HL-60/S4 treated with phorbol 12-myristate 13-acetate at 8.2 ng/mL for 4 days and 3 days (cell line): ENCODE results near the gene NOXA1.

Experiments
- in situ Hi-C: fragments of 300-500 bp; cut with MboI; formaldehyde crosslinking; loops from 2 replicates; pipeline ENCODE4 v1.15.0; 2022; ENCODE audit warnings: low sequenced_read_pairs

NOXA1 gene

DNA sequence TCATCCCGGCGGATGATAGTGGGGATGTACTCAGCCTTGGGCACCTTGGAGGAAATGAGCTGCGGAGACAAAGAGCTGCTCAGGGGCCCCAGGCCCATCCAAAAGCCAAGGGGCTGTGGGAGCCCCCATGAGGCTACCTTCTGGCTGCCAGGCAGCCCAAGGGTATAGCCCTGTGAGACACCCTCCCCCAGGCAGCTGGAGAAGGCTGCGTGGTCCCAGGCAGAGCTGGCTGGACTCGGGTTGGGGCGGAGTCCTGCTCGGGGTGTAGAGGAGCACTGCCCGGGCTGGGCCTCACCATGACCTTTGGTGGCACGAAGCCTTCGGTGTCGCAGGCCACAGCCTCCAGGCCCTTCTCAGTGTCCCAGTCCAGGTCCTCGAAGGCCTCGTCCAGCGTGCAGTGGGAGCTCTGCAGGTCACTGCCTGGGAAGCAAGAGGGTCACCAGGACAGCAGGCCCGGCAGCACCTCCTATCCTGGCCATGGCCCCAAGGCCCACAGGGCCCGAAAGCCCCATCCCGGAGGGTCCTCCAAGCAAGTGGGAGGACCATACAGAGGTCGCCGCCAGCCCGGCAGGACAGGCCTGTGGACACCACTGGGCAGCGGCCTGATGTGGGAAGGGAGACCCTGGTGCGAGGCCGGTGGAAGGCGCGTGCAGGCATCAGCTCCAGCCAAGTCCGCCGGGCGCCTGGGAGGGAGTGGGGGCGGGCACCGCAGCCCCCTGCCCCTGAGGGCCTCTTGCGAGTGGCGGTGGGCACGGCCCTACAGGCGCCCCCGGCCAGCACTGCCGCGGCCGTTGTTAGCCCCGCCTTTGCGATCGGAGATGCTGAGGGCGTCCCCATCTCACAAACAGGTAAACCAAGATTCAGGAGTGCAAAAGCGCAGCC is 29.8 kb downstream of the NOXA1 start:
- in situ Hi-C loops = no loop called here

- in situ Hi-C loops = no loop called here
Observed at GRCh38 chr9:137453643-137454081, 30.5 kb downstream of the NOXA1 start.

- in situ Hi-C loops = no loop called here
Observed at GRCh38 chr9:137454145-137454596, 31.0 kb downstream of the NOXA1 start.

DNA sequence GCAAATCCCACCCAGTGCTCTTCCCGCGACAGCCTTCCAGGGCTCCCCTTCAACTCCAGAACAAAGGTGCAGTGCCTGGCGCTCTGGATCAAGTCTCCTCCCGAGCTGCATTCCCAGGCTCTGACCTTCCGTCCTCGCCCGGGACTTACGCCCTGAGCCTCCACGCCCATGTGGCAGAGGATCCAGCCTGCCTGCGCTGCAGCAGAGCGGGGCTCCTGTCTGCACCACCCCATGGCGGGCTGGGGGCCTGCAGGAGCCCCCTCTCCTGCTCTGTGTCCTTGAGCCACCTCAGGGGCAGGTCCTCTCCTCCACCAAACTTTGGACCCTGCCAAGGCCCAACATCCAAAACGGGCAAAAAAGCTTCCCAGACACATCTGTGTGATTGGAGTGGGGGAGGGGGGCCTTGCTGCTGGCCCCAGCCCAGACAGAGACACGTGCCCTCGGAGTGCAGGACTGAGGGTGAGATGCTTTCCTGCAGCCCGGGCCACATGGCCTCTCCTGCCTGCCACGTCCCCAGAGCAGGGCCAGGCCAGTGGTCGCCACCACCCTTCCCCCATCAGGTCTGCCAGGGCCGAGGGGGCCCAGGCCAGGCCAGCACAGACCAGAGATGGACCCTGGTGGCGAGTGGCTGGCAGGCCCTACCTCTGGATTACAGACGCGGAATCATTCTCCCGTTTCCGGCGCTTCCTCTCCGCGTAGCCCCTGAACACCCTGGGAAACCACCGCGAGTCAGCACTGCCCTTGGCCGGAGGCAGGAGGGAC is 31.6 kb downstream of the NOXA1 start:
- in situ Hi-C loops = no loop called here

- in situ Hi-C loops = no loop called here
Observed at GRCh38 chr9:137455359-137455991, 32.3 kb downstream of the NOXA1 start.

DNA sequence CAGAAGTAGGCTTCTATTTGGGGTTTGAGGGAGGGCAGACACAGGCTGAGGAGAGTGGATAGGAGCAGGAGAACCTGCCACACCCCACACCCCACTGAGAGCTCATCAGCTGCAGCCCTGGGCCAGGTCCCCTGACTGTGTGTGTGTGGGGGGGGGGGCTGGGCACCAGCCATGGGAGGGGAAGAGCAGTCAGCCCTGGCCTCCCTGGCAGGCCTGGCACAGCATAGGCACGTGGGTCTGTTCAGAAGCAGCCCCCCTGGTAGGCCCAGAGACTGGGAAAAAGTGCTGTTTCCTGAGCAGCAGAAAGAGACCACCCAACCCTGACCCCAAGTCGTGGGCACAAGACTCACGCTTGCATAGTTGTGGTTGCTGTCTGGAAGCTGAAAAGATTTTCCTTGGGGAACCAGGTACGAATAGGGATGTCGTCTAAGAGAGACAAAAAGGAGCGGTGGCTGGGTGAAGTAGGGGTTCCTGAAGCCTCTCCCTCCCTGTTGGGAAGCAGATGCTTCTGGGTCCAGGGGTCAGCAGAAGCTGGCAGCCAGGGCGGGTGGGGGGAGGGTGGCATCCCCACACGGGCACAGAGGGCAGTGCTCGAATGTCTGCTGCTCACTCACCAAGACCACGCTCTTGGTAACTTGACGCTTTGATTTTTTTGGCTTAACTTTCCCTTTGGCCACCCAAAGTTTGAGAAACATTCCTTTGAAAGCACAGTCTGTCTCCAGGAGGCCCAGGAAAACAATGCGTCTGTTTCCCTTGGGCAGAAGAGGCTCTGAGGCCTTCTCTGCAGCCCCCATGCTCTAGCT is 33.1 kb downstream of the NOXA1 start:
- in situ Hi-C loops = no loop called here

DNA sequence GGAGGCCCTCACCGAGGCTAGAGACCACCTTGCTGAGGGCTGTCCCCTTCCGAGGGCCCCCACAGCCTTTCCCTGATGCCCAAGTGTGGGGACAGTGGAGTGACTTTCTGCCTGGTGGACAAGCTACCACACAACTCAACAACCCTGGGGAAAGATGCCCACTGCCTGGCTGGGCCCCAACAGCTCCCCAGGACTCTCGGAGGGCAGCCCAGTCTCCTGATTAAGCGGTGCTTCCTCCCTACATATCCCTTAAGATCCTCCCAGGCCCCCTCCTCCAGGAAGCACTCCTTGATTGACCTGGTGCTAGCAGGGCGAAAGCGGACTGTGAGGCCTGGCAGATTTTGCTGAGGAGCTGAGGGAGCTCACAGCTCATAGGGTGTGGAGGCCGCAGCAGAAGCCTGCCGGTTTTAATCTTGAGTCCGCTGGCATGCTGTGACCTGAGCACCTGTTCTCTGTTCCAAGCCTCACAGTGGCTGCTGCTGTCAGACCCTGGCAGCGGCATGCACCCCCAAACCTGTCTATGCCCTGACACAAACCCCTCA is 33.7 kb downstream of the NOXA1 start:
- in situ Hi-C loops = no loop called here

GRCh38 chr9:137457406-137458193 is 34.4 kb downstream of the NOXA1 start:
- in situ Hi-C loops = no loop called here

DNA sequence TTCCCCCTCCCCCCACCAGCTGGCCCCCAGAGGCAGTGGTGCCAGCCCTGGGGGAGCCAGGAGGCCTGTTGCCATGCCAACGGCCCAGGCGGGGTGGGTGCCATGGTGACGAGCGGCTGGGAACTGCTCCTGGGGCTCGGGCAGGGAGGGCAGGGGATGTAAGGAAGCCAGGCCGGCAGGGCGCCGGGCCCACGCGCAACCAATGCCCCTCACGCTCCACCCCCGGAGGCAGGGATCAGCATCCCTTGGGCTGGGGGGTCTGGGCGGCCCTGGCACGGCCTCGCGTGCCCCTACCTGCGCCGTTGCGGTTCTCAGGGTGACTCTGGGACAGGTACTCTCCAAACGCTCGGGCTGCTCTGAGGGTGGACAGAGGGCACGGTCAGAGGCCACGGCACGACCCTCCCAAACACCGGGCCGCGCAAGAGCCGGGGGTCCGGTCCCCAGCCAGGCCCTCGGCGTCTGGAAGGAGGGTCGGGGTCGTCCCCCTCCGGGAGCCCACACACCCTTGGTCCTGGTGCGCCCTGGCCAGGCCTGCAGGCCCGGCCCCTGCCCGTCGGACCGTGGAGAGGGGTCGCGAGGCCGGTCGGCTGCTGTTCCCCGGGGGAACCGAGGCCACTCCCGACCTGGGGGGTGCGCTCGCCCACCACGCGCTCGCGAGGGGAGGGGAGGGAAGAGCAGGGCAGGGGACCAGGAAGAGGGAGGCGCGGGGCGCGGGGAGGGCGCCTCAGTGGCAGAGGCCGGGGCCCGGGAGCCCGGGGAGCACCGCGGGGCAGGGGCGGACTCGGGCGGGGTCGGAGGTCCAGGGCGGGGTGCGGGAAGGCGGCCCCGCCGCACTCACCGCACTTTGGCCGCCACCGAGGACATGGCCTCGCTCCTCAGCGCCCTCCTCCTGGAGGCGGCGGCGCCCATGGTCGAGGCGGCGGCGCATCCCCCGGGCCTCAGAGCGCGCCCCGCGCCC is 35.3 kb downstream of the NOXA1 start:
- in situ Hi-C loops = no loop called here

DNA sequence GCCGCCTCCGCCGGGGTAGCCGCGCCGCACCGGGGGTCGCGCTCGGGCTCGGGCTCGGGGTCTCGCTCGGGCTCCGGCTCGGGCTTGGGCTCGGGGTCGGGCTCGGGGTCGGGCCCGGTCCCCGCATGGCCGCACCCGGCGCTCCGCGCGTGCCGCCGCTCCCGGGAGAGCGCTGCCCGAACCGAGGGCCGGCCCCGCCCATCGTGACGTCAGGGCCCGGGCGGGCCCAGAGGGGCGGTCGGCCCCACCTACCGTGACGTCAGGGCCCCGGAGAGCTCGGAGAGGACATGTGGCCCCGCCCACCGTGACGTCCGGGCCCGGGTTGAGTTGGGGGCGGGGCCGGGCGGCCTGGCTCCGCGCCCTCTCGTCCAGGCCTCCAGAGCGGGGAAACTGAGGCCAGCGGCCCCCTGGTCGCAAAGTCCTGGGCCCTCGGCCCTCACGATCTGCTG is 36.0 kb downstream of the NOXA1 start, which contains the start of gene NSMF:
TSS of gene NSMF (minus strand) at position 183 of the 449 bp plus-strand sequence. CDS start 232 bp downstream, outside the sequence.
- in situ Hi-C loops = no loop called here

- in situ Hi-C loops = no loop called here
Observed at GRCh38 chr9:137459601-137460362, 36.6 kb downstream of the NOXA1 start.

GRCh38 chr9:137460363-137461315 is 37.4 kb downstream of the NOXA1 start:
- in situ Hi-C loops = no loop called here

GRCh38 chr9:137461316-137461662 is 38.1 kb downstream of the NOXA1 start:
- in situ Hi-C loops = no loop called here

DNA sequence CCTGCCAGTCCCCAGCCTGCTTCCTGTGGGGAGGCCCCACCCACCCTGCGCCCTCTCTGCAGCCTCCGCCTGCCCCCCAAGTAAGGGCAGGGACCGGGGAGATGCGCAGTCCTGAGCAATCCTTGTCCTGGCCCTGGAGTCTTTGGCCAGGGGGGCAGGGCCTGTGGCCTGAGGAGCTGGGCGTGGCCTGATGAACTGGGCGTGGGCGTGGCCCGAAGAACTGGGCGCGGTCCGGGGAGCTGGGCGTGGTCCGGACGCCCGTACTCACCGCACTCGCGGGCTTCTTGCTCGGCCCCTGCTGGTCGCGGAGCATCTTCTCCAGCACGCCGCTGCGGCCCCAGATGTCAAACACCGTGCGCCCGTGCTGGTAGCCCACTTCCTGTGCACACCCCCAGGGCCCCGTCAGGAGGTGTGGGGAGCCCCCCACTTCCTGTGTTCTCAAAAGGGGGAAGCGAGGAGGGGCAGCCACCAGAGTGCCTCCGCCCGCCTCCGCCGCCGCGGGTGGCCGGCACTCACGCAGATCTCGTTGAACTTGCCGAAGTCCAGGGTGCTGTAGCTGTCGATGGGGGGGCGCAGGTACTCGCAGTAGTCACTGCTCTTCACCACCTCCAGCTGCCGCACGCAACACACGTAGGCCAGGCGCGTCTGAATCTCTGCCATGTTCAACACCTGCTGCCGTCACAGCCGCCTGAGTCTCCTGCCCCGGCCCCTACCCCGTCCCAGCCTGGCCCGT is 38.6 kb downstream of the NOXA1 start:
- in situ Hi-C loops = no loop called here

- in situ Hi-C loops = no loop called here
Observed at GRCh38 chr9:137462396-137462985, 39.3 kb downstream of the NOXA1 start.
